ENCODE measurements around the gene CEACAM3. TPM values are rescaled to one million over a fixed set of nuclear protein-coding genes. Genes with fewer than 3 reads are reported as not detected.

The CEACAM3 gene
- total and polyA plus RNA-seq, 2 of the 8 experiments (the other 6 are each of a cell fraction or from before 2014, with no cell fraction given) = not detected

DNA sequence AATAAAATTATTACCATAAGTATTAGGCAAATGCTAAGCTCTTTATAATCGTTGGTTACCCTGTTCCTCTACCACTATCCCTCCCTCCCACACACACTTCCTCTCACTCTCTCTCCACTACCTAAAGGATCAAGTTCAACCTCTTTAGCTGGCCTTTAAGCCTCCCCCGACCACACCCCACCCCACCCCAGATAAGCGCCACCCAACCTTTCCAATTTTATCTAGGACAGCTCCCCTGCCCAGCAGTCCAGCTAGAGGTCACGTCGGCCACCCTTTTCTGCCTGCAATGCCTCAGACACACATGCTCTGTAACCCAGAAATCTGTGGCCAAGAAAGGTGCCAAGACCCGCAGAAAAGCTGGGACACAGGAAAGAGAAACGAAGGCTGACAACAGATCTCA is 47.0 kb downstream of the CEACAM3 start:
- FAIRE-seq (no peak), DNase-seq (ENCODE audit: low read depth in 1 of 2, low spot score in 2 of 2) (no peak)
- no peak overlapping the region for H4K8ac ChIP-seq (ENCODE audit: extremely low read depth, insufficient read depth, low read length)
- WGBS, 2 experiments (ENCODE audit: extremely low coverage in 1 of 2, insufficient coverage in 1 of 2, insufficient read length in 1 of 2, insufficient replicate concordance in 2 of 2, low coverage in 1 of 2, low lambda C conversion rate in 2 of 2, missing lambda C conversion rate in 1 of 2) = 83% methylated on average over 5 of the region's 7 CpGs; no CpG with 5 or more reads in 1 of the 2 experiments
- no peak overlapping the region for H3K56ac ChIP-seq (replicated peaks; ENCODE audit: insufficient read length, low read depth, low read length)
- no peak overlapping the region for H3K4me2 ChIP-seq (ENCODE audit: insufficient read depth in 1 of 2, low read depth in 2 of 2, low read length in 2 of 2)
- no peaks in the 10 kb centered on the region; a peak in 1 of 7 replicates for H3K4me1 ChIP-seq (replicated peaks in 1 of 4; ENCODE audit: control insufficient read depth in 3 of 4, insufficient read depth in 4 of 4, low read length in 3 of 4)
- no peaks in the 10 kb centered on the region for H4K20me1 ChIP-seq (replicated peaks in 1 of 2; ENCODE audit: control insufficient read depth in 1 of 2, insufficient read depth in 2 of 2, low read length in 2 of 2)
- no peak overlapping the region for H2BK5ac ChIP-seq (ENCODE audit: low read depth, low read length)
- no peak overlapping the region for H2AFZ ChIP-seq (ENCODE audit: low read length)
- no peak overlapping the region for H3K14ac ChIP-seq (ENCODE audit: insufficient read length)
- H3K23me2 ChIP-seq (ENCODE audit: low read depth, low read length) = no peaks in the 10 kb centered on the region
- H3K4me3 ChIP-seq (ENCODE audit: extremely low read depth in 1 of 4, insufficient read depth in 2 of 4, low read depth in 3 of 4, low read length in 4 of 4) = no peak overlapping the region
- CTCF ChIA-PET (ENCODE audit: partially characterized antibody) = interaction anchor here (0.9 to 1.2 kb wide), 3 partner anchors 9 to 49 kb away, joined by 3 read pairs; no protein-coding TSS in a partner anchor
- H3K18ac ChIP-seq (ENCODE audit: extremely low read depth, low read length) = no peak overlapping the region
- no peak overlapping the region for H2AK5ac ChIP-seq (ENCODE audit: low read depth, low read length)
- peaks cover 4 to 34% of the 10 kb centered on the region in 2 experiments; a peak in 3 of 4 replicates for H3K9me3 ChIP-seq (ENCODE audit: insufficient read depth in 2 of 2, low read depth in 1 of 2, low read length in 1 of 2)
- H4K91ac ChIP-seq (replicated peaks; ENCODE audit: insufficient read length, low read length) = no peak overlapping the region
- H3K23ac ChIP-seq (ENCODE audit: insufficient read length) = no peak overlapping the region
- H3K27ac ChIP-seq (ENCODE audit: low read depth, low read length) = no peak overlapping the region
- TF ChIP-seq, protein P1, sequence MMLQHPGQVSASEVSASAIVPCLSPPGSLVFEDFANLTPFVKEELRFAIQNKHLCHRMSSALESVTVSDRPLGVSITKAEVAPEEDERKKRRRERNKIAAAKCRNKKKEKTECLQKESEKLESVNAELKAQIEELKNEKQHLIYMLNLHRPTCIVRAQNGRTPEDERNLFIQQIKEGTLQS (IDR thresholded peaks at IDR 0.05; ENCODE audit: insufficient read depth, low read depth, low read length) = no peak
- no peak for TF ChIP-seq SIRT6 (IDR thresholded peaks at IDR 0.05; ENCODE audit: low read length)
- no peak for TF ChIP-seq PHF8 (conservative IDR thresholded peaks at IDR 0.05; ENCODE audit: low read depth, low read length)
- TF ChIP-seq POLR2A (IDR thresholded peaks at IDR 0.05; ENCODE audit: control extremely low read depth in 1 of 2, low read depth in 2 of 2, low read length in 2 of 2) = no peak
- no peak for TF ChIP-seq FOSL1 (IDR thresholded peaks at IDR 0.05; ENCODE audit: insufficient read depth, low read depth, low read length)
- no peak for TF ChIP-seq SAP30 (IDR thresholded peaks at IDR 0.05; ENCODE audit: insufficient read depth, insufficient replicate concordance, low read length)
- TF ChIP-seq EZH2 (IDR thresholded peaks at IDR 0.05; ENCODE audit: low read depth, low read length, severe bottlenecking) = no peak
- TF ChIP-seq CTBP2 (IDR thresholded peaks at IDR 0.05; ENCODE audit: borderline replicate concordance, insufficient read depth, insufficient read length, low read length) = no peak
- TF ChIP-seq RXRA (IDR thresholded peaks at IDR 0.05; ENCODE audit: insufficient read depth, low read depth, low read length) = no peak
- no peak for TF ChIP-seq TCF12 (IDR thresholded peaks at IDR 0.05; ENCODE audit: low read depth, low read length)
- no peak for TF ChIP-seq YY1 (IDR thresholded peaks at IDR 0.05; ENCODE audit: low read depth, low read length)
- no peak for TF ChIP-seq SRF (IDR thresholded peaks at IDR 0.05; ENCODE audit: low read depth, low read length)
- no peak for TF ChIP-seq POLR2AphosphoS5 (IDR thresholded peaks at IDR 0.05; ENCODE audit: low read depth, low read length)
- H2BK20ac ChIP-seq (ENCODE audit: low read length) = no peak overlapping the region
- no peak overlapping the region for H4K5ac ChIP-seq (ENCODE audit: insufficient read length, low read depth, low read length)
- H2BK120ac ChIP-seq (replicated peaks; ENCODE audit: low read depth, low read length) = no peak overlapping the region
- no peaks in the 10 kb centered on the region; a peak in 1 of 7 replicates for H3K27me3 ChIP-seq (replicated peaks in 1 of 4; ENCODE audit: control insufficient read depth in 3 of 4, extremely low read depth in 1 of 4, insufficient read depth in 3 of 4, low read length in 3 of 4)
- H3K9ac ChIP-seq (replicated peaks in 1 of 4; ENCODE audit: extremely low read depth in 1 of 4, low read depth in 3 of 4, low read length in 3 of 4) = no peak overlapping the region
- no peaks in the 10 kb centered on the region for H3K79me1 ChIP-seq (ENCODE audit: low read depth, low read length)
- no peak overlapping the region for H2BK15ac ChIP-seq (ENCODE audit: low read length)
- no peaks in the 10 kb centered on the region for H3K79me2 ChIP-seq (ENCODE audit: control insufficient read depth in 1 of 2, insufficient read depth in 2 of 2, low read length in 2 of 2)
- H3K4ac ChIP-seq (replicated peaks; ENCODE audit: insufficient read length, low read depth, low read length) = no peak overlapping the region
- no peak overlapping the region for H2BK12ac ChIP-seq (ENCODE audit: low read depth, low read length)
- no peaks in the 10 kb centered on the region for H3K36me3 ChIP-seq (ENCODE audit: control insufficient read depth in 2 of 4, insufficient read depth in 4 of 4, low read length in 3 of 4)
- POLR2A ChIA-PET (ENCODE audit: partially characterized antibody) = interaction anchor here (0.8 to 1.3 kb wide), 2 partner anchors 17 to 19 kb away, joined by 4 read pairs; partner anchors contain the start of gene RPS19

All from H1 (cell line).